NCI-H146 treated with DMSO at 0.1 percent for 48 hours (cell line): Measurements from ENCODE around the gene SPATC1L.

Experiments used
- DNase-seq: peaks from one replicate; lab custom pipeline; 2025; ENCODE audit not compliant: unreplicated experiment; lab: John Stamatoyannopoulos, UW

The SPATC1L gene

GRCh38 chr21:46165098-46165497 lies 19.2 kb downstream of the SPATC1L start:
- DNase-seq, result no peak

DNA sequence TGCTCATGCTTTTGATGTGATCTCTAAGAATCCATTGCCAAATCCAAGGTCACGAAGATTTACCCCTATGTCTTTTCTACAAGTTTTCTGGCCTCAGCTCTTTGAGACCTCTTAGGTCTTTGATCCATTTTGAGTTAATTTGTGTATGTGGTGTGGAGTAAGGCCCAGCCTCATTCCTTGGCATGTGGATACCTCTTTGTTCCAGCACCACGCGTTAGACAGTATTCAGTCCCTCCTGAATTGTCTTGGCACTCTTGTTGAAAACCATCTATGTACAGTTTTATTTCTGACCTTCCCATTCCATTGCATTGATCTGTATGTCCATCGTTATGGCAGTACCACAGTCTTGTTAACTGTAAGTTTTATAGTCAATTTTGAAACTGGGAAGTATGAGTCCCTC lies 20.9 kb downstream of the SPATC1L start:
- no peak for DNase-seq

DNA sequence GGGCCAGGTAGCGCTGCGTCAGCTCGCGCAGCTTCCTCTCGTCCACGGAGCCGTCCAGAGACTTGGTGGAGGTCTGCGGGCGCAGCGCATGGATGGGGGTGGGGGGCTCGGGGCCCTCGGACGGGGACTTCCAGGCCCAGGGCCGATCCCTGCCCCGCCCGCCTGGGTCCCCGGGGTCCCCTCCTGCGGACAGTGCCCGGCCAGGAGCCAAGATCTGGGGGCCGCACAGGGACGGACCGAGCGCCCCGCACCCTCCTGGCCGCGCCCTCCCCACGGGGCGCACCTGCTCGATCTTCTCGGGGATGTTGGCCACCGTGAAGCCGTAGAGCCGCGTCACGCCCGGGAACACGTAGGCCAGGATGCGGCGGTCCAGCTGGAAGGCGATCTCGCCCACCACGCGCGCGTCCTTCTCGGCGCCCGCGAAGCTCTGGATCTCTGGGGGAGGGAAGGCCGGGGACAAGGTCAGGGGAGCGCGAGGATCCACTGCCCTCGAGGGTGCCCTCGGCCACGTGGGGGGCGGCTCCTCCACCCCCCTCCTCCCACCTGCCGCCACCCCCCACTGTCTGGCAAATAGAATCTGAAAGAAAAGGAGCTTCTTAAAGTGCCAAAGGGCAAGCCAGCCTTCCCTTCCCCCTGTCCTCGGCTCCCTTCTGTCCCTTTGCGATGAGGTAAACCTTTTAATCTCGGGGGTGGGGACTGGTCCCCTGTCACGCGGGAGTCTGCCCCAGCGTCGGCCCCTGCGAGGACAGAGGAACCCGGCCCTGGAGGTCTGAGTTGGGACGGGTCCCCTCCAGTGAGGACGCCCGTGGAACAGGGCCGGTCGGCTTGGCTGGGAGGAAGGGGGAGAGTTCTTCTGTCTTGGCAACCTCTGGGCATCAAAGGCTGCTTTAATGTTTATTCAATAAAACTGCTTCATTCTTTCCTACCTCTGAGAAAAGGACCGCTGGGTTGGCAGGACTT lies 22.3 kb downstream of the SPATC1L start:
- DNase-seq, result no peak

DNA sequence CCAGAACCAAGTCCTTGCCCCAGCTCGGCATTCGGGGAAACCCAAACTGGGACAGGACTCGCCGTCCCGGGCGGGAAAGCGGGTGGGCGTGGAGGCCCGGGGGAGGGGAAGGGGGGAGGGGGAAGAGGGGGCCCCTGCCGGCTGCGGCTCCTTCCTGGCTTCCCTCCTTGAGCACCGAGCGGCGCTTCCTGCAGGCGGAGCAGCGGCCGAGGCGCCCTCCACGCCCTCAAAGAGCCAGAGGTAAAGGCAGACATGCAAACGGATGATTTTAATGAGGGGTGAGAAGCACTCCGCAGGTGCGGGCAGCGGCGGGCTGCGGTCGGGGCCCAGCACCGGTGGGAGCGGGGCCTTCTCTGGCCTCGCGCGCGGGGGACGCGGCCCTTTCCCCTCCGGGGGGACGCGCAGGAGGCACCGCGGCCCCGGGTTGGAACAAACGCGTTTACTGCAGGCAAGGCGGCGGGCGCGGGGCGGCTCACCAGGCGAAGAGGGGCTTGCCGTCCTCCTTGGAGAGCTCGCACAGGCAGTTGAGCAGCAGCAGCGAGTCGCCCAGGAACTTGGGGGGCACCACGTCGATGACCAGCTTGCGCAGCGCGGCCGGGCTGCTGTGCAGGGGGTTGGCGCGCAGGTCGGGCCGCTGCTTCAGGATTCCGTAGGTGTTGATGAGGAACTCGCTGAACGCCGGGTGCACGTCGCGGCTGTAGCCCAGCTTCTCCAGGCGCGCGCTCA lies 23.2 kb downstream of the SPATC1L start:
- DNase-seq, result no peak

GRCh38 chr21:46160657-46160906 lies 23.7 kb downstream of the SPATC1L start:
- no peak for DNase-seq

GRCh38 chr21:46159841-46160656 lies 24.2 kb downstream of the SPATC1L start:
- DNase-seq, result no peak

DNA sequence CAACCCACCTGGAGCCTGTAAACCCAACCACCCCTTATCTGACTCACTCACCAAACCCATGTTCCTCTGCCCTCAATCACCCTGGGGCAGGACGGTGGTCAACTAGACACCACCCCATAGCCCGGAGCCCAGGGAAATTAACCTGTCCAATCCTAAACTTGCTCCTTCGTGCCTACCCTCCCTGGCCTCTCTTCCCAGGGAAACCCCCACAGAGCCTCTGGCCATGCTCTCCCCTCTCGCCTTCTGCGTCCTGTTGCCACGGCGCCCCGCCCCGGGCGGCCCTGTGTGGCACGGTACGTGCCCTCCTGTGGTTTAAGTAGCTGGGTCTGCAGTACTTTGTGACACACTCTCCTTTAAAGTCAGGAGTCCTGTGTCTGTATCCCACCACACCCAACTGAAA lies 24.9 kb downstream of the SPATC1L start:
- DNase-seq, result no peak

DNA sequence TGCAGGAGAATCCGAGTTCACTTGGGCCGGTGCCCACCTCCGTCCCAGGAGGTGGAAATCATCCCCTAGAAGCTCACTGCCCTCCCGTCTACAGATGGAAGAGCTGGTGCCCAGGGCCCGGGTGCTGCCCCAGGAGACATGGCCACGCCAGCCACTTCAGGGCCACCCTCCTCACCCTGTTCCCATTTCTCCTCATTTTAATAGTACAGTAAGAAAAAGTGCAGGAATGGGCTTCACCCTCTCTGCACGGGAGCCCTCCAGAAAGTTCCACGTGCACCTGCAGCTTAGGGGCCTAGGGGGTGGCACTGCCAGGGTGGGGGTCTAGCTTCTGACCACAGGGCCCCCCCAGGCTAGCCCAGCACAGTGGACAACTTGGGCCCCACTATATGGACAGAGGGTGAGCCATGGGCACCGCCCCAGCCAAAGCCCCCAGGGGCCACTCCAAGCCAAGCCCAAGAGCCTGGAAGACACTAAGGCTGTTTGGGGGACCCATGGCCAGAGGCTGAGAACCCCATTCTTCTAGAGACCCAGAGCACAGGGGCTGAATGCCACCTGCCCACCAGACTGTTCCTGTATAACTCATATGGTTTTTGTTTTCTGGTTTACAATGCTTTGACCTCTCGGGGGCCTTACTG lies 25.5 kb downstream of the SPATC1L start:
- no peak for DNase-seq

- no peak for DNase-seq
These were observed 26.2 kb downstream of the SPATC1L start for GRCh38 chr21:46157987-46158451.

DNA sequence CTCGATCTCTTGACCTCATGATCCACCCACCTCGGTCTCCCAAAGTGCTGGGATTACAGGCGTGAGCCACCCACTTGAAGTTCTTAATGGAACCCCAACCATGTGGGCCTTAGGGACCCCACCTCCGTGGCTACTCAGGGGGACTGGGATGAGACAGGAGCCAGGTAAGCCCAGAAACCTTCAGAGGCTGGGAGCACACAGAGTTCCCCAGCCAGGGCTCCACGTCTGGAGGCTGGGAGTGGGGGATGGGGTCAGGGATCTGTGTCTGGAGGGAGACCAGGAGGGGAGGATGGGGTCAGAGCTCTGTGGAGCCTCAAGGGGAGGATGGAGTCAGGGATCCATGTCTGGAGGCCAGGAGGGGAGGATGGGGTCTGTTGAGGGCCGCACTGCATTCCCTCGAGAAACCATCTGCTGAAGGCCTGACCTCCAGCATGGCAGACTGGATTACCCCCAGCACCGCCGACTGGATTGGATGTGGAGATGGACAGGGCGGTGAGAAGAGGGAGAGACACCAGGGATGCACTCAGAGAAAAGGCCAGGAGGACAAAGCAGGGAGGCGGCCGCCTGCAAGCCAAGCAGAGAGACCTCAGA lies 26.8 kb downstream of the SPATC1L start:
- DNase-seq, result no peak

- no peak for DNase-seq
These were observed 27.6 kb downstream of the SPATC1L start for GRCh38 chr21:46156678-46157077.

DNA sequence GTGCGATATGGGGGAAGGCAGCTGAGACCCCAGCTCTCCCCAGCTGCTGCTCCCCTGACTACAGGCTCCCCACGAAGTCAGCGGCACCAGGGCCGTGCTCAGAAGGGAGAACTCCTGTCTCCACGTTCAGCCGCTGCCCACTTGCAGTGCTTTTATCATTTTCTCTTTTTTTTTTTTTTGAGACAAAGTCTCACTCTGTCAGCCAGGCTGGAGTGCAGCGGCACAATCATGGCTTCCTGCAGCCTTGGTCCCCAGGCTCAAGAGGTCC lies 27.9 kb downstream of the SPATC1L start:
- no peak for DNase-seq

DNA sequence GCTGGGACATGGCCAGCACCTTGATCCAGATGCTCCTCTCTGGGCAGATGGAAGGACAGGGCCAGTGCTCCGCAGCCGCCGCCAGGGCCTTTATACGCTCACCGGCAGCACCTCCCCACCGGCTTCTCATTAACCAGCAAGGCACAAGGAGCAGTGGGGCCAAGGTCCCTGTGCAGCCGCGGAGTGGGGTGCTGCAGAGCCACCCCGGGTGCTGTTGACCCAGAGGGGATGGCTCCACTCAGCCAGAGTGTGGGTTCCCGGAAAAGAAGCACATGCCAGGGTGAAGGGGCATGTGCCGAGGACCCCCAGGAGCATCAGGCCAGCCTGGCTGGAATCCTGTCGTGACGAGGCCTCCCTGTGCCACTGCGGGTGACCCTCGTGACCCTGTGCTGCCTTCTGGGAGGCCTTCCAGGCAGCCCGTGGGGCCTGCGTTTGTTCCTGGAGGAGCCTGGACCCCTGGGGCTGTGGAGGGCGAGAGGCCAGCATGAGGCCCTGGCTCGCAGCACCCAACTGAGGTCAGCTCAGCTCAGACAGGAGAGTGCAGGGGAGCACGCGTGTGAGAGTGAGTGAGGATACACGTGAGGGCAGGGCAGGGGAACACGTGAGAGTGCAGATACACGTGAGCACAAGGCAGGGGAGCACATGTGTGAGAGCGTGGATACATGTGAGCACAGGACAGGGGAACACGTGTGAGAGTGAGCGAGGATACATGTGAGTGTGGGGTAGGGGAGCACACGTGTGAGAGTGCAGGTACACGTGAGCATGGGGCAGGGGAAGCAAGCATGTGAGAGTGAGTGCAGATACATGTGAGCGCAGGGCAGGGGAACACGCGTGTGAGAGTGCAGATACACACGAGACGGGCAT lies 28.5 kb downstream of the SPATC1L start, which contains the start of gene FTCD:
TSS of gene FTCD (minus strand) at position 66 of the 864 bp plus-strand sequence. CDS start at position 10, 56 bp downstream.
- no peak for DNase-seq

GRCh38 chr21:46154955-46155513 lies 29.2 kb downstream of the SPATC1L start:
- DNase-seq, result no peak

- DNase-seq, result no peak
These were observed 29.9 kb downstream of the SPATC1L start for GRCh38 chr21:46154155-46154954.

GRCh38 chr21:46153247-46154154 lies 30.8 kb downstream of the SPATC1L start:
- no peak for DNase-seq

GRCh38 chr21:46152927-46153246 lies 31.4 kb downstream of the SPATC1L start:
- DNase-seq, result no peak
